GM23338 (cell line): ENCODE data around the gene GPHN. TPM values are rescaled to one million over a fixed set of nuclear protein-coding genes. Genes with fewer than 3 reads are reported as not detected.

Experiments
- ATAC-seq: fragments of 200-7000 bp; cut with Tn5 transposase; 3 replicates; pipeline ENCODE4 v1.9.1; 2020
- DNase-seq: peaks from one replicate; pipeline ENCODE4 v3.0.0-alpha.2; 2015; ENCODE audit warnings: low spot score
- H2AFZ ChIP-seq: fragments of 200-600 bp; sonication (generic); 2 replicates; pipeline ENCODE4 v1.8.0; 2016; ENCODE audit warnings: antibody characterized with exemption, mild to moderate bottlenecking, moderate library complexity
- H3F3A ChIP-seq: fragments of 200-600 bp; sonication (generic); replicated peaks from 2 replicates; pipeline ENCODE4 v1.8.0; 2017; ENCODE audit warnings: antibody characterized with exemption, mixed run types, low read depth
- H3K27ac ChIP-seq: fragments of 200-600 bp; sonication (generic); 2 replicates; pipeline ENCODE4 v1.6.1; 2016; ENCODE audit warnings: low read depth
- H3K27me3 ChIP-seq: fragments of 200-600 bp; sonication (generic); 2 replicates; pipeline ENCODE4 v1.8.0; 2016; ENCODE audit warnings: mild to moderate bottlenecking, mixed run types, moderate library complexity; ENCODE audit not compliant: insufficient read depth
- H3K36me3 ChIP-seq: fragments of 200-600 bp; sonication (generic); 2 replicates; pipeline ENCODE4 v1.8.0; 2016; ENCODE audit warnings: mild to moderate bottlenecking; ENCODE audit not compliant: insufficient read depth
- H3K4me1 ChIP-seq: fragments of 200-600 bp; sonication (generic); 2 replicates; pipeline ENCODE4 v1.8.0; 2016; ENCODE audit warnings: mild to moderate bottlenecking, moderate library complexity; ENCODE audit not compliant: insufficient read depth
- H3K4me2 ChIP-seq: fragments of 200-600 bp; sonication (generic); 2 replicates; pipeline ENCODE4 v1.7.1; 2017; ENCODE audit warnings: mixed run types
- H3K4me3 ChIP-seq: fragments of 200-600 bp; sonication (generic); 2 replicates; pipeline ENCODE4 v1.6.1; 2016; ENCODE audit warnings: mixed run types
- H3K79me2 ChIP-seq: fragments of 200-600 bp; sonication (generic); replicated peaks from 2 replicates; pipeline ENCODE4 v1.8.0; 2017; ENCODE audit warnings: mild to moderate bottlenecking; ENCODE audit not compliant: insufficient read depth
- H3K9me2 ChIP-seq: fragments of 200-600 bp; sonication (generic); 2 replicates; pipeline ENCODE4 v1.8.0; 2017; ENCODE audit not compliant: insufficient read depth
- H4K20me1 ChIP-seq: fragments of 200-600 bp; sonication (generic); replicated peaks from 2 replicates; pipeline ENCODE4 v1.8.0; 2017; ENCODE audit warnings: mild to moderate bottlenecking; ENCODE audit not compliant: insufficient read depth
- H3K27ac Mint-ChIP-seq: 2 replicates; pipeline ENCODE4 v1.8.0; 2020; ENCODE audit warnings: inconsistent platforms, mild to moderate bottlenecking, moderate library complexity, mixed read lengths
- H3K27me3 Mint-ChIP-seq: 3 replicates; pipeline ENCODE4 v1.8.0; 2022; ENCODE audit warnings: low read depth, mild to moderate bottlenecking, moderate library complexity, mixed read lengths, inconsistent platforms; ENCODE audit not compliant: insufficient read depth, poor library complexity
- H3K36me3 Mint-ChIP-seq: 3 replicates; pipeline ENCODE4 v1.8.0; 2021; ENCODE audit warnings: low read depth, mild to moderate bottlenecking, inconsistent platforms, moderate library complexity, mixed read lengths
- H3K4me1 Mint-ChIP-seq: 3 replicates; pipeline ENCODE4 v1.8.0; 2020; ENCODE audit warnings: mild to moderate bottlenecking, inconsistent platforms, mixed read lengths
- H3K4me3 Mint-ChIP-seq: 3 replicates; pipeline ENCODE4 v1.8.0; 2021; ENCODE audit warnings: moderate library complexity, mild to moderate bottlenecking, inconsistent platforms, mixed read lengths
- H3K9me3 Mint-ChIP-seq: 3 replicates; pipeline ENCODE4 v1.8.0; 2020; ENCODE audit warnings: moderate library complexity, mild to moderate bottlenecking, inconsistent platforms, mixed read lengths
- ETS1 ChIP-seq: IDR thresholded peaks from 2 replicates; pipeline ENCODE4 v1.6.1; 2016; ENCODE audit warnings: antibody characterized with exemption
- EZH2 ChIP-seq: fragments of 200-600 bp; sonication (generic); IDR thresholded peaks from one replicate; pipeline ENCODE4 v1.8.0; 2017; ENCODE audit warnings: antibody characterized with exemption, mild to moderate bottlenecking, low read depth; ENCODE audit not compliant: unreplicated experiment
- EZH2phosphoT487 ChIP-seq: fragments of 200-600 bp; sonication (generic); IDR thresholded peaks from one replicate; pipeline ENCODE4 v1.8.1; 2018; ENCODE audit warnings: antibody characterized with exemption; ENCODE audit not compliant: unreplicated experiment
- NANOG ChIP-seq: IDR thresholded peaks from 2 replicates; pipeline ENCODE4 v1.6.1; 2016; ENCODE audit warnings: antibody characterized with exemption, borderline replicate concordance
- POLR2AphosphoS5 ChIP-seq: IDR thresholded peaks from 2 replicates; pipeline ENCODE4 v1.6.1; 2016; ENCODE audit warnings: antibody characterized with exemption, low read depth
- STAT1 ChIP-seq: IDR thresholded peaks from one replicate; pipeline ENCODE4 v1.6.1; 2016; ENCODE audit warnings: antibody characterized with exemption; ENCODE audit not compliant: unreplicated experiment
- ZNF114 ChIP-seq: fragments of 250-450 bp; sonication (Bioruptor Pico); IDR thresholded peaks from 2 replicates; pipeline ENCODE4 v1.5.0; 2020; ENCODE audit warnings: mild to moderate bottlenecking, moderate library complexity
- ZNF462 ChIP-seq: fragments of 250-450 bp; sonication (Bioruptor Pico); IDR thresholded peaks from 2 replicates; pipeline ENCODE4 v1.5.0; 2020; ENCODE audit warnings: mild to moderate bottlenecking, moderate library complexity
- polyA plus RNA-seq: library from polyadenylated mRNA; unstranded; fragments of >200 nt; fragmentation: Nextera tagmentation; extraction: Ambion mirVana; gene quantifications from 2 replicates; pipeline ENCODE4 v1.2.1, GENCODE V29; 2016
- total RNA-seq: library from RNA; depleted of rRNA; stranded (reverse); fragments of >200 nt; shearing (Covaris generic); gene quantifications from 2 replicates; pipeline ENCODE4 v1.2.3, GENCODE V29; 2014
- TF ChIP-seq, protein P1 (sequence below): IDR thresholded peaks from one replicate; pipeline ENCODE4 v1.6.1; 2018; ENCODE audit warnings: antibody characterized with exemption; ENCODE audit not compliant: unreplicated experiment
- TF ChIP-seq, protein P2 (sequence below), 2 experiments: fragments of 200-600 bp in 1 of 2; sonication (generic) in 1 of 2; conservative IDR thresholded peaks; 2 replicates each; pipeline versions ENCODE4 v1.5.1 to v1.6.1; 2016 to 2017; ENCODE audit warnings: antibody characterized with exemption in 2 of 2, low read depth in 2 of 2, mild to moderate bottlenecking in 2 of 2, moderate library complexity in 1 of 2

GPHN gene
- total and polyA plus RNA-seq, 2 experiments from 2014 or later: 17.6 to 20.6 TPM

GRCh38 chr14:66853311-66853710 is 345.4 kb downstream of the GPHN start (continued):
- TF ChIP-seq ZNF462 (CRISPR knock-in tag) (no peak), STAT1 (no peak), EZH2 (no peak)

DNA sequence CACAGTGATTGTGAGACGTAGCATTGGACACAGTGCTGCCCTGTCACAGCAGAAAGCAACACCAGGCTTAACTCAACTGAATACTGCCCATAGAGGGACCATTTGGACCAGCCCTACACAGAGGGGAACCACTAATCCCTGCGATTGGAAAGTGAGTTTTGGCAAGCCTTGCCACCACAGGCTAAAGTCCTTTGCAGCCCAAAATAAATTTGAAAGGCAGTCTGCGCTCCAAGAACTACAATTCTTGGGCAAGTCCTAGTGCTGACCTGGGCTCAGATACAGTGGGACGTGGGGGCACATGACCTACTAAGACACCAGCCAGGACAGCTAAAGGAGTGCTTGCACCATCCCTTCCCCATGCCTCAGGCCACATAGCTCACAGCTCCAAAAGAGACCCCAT is 349.9 kb downstream of the GPHN start:
- no peak for DNase-seq
- Histone ChIP-seq H3K4me1 (no peaks in the 10 kb centered on the region), H3K27ac (no peak overlapping the region), H3K9me2 (no peaks in the 10 kb centered on the region), H3K4me3 (no peak overlapping the region), H3K4me2 (no peak overlapping the region), H3K27me3 (no peaks in the 10 kb centered on the region), H3F3A (no peaks in the 10 kb centered on the region), H3K79me2 (no peaks in the 10 kb centered on the region), H4K20me1 (no peaks in the 10 kb centered on the region), H3K36me3 (no peaks in the 10 kb centered on the region), H2AFZ (no peak overlapping the region)
- H3K4me3 Mint-ChIP-seq: no peak overlapping the region
- no peaks in the 10 kb centered on the region for H3K4me1 Mint-ChIP-seq
- no peak for ATAC-seq
- peaks cover 29% of the 10 kb centered on the region for H3K9me3 Mint-ChIP-seq
- H3K27me3 Mint-ChIP-seq: peaks cover 2% of the 10 kb centered on the region
- H3K27ac Mint-ChIP-seq: no peak overlapping the region
- H3K36me3 Mint-ChIP-seq: peaks cover 12% of the 10 kb centered on the region
- TF ChIP-seq EZH2: no peak
- TF ChIP-seq POLR2AphosphoS5: no peak
- TF ChIP-seq NANOG: no peak
- no peak for TF ChIP-seq ETS1
- no peak for TF ChIP-seq EZH2phosphoT487
- no peak for TF ChIP-seq STAT1
- TF ChIP-seq, protein P1, sequence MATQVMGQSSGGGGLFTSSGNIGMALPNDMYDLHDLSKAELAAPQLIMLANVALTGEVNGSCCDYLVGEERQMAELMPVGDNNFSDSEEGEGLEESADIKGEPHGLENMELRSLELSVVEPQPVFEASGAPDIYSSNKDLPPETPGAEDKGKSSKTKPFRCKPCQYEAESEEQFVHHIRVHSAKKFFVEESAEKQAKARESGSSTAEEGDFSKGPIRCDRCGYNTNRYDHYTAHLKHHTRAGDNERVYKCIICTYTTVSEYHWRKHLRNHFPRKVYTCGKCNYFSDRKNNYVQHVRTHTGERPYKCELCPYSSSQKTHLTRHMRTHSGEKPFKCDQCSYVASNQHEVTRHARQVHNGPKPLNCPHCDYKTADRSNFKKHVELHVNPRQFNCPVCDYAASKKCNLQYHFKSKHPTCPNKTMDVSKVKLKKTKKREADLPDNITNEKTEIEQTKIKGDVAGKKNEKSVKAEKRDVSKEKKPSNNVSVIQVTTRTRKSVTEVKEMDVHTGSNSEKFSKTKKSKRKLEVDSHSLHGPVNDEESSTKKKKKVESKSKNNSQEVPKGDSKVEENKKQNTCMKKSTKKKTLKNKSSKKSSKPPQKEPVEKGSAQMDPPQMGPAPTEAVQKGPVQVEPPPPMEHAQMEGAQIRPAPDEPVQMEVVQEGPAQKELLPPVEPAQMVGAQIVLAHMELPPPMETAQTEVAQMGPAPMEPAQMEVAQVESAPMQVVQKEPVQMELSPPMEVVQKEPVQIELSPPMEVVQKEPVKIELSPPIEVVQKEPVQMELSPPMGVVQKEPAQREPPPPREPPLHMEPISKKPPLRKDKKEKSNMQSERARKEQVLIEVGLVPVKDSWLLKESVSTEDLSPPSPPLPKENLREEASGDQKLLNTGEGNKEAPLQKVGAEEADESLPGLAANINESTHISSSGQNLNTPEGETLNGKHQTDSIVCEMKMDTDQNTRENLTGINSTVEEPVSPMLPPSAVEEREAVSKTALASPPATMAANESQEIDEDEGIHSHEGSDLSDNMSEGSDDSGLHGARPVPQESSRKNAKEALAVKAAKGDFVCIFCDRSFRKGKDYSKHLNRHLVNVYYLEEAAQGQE: no peak
- TF ChIP-seq ZNF114: no peak
- TF ChIP-seq, protein P2, sequence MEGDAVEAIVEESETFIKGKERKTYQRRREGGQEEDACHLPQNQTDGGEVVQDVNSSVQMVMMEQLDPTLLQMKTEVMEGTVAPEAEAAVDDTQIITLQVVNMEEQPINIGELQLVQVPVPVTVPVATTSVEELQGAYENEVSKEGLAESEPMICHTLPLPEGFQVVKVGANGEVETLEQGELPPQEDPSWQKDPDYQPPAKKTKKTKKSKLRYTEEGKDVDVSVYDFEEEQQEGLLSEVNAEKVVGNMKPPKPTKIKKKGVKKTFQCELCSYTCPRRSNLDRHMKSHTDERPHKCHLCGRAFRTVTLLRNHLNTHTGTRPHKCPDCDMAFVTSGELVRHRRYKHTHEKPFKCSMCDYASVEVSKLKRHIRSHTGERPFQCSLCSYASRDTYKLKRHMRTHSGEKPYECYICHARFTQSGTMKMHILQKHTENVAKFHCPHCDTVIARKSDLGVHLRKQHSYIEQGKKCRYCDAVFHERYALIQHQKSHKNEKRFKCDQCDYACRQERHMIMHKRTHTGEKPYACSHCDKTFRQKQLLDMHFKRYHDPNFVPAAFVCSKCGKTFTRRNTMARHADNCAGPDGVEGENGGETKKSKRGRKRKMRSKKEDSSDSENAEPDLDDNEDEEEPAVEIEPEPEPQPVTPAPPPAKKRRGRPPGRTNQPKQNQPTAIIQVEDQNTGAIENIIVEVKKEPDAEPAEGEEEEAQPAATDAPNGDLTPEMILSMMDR (conservative IDR thresholded peaks at IDR 0.05; ENCODE audit: low read depth in 2 of 2): no peak
